IMR-90 (cell line): ENCODE measurements around the gene CHMP3. TPM values are rescaled to one million over a fixed set of nuclear protein-coding genes. Genes with fewer than 3 reads are reported as not detected.

ENCODE experiments used
- ATAC-seq: fragments of 200-7000 bp; cut with Tn5 transposase; 2 replicates; pipeline ENCODE4 v1.9.1; 2020; ENCODE audit warnings: low read depth, mild to moderate bottlenecking, moderate library complexity
- BruUV-seq: library from RNA; stranded (reverse); fragments of 400-500 nt; replicated peaks from 2 replicates; lab custom pipeline; 2021; lab: Mats Ljungman, UMichigan
- CTCF ChIA-PET: fragments of 300-600 bp; formaldehyde crosslinking; extraction: SDS; loops from one replicate; lab custom pipeline; 2021; ENCODE audit warnings: antibody characterized with exemption; lab: Yijun Ruan, JAX
- POLR2A ChIA-PET: fragments of 300-600 bp; sonication (Branson Sonifier 250); formaldehyde crosslinking; loops from one replicate; lab custom pipeline; 2022; ENCODE audit warnings: antibody characterized with exemption; ENCODE audit not compliant: unreplicated experiment; lab: Charles Lee
- DNase-seq: peaks from one replicate; pipeline ENCODE4 v3.0.0; 2013
- H2AFZ ChIP-seq: replicated peaks from 2 replicates; pipeline ENCODE3; 2013; ENCODE audit warnings: low read length, mild to moderate bottlenecking; ENCODE audit not compliant: poor library complexity
- H2AK5ac ChIP-seq: 2 replicates; pipeline ENCODE4 v1.6.1; 2013; ENCODE audit warnings: low read depth, low read length, inconsistent platforms
- H2AK9ac ChIP-seq: replicated peaks from 2 replicates; pipeline ENCODE3; 2013; ENCODE audit warnings: mild to moderate bottlenecking, low read depth, low read length, moderate library complexity; ENCODE audit not compliant: poor library complexity
- H2BK120ac ChIP-seq: 2 replicates; pipeline ENCODE4 v1.6.1; 2013; ENCODE audit warnings: low read depth, low read length, inconsistent platforms
- H2BK15ac ChIP-seq: 3 replicates; pipeline ENCODE4 v1.6.1; 2013; ENCODE audit warnings: low read depth, low read length, inconsistent platforms
- H2BK20ac ChIP-seq: 2 replicates; pipeline ENCODE4 v1.6.1; 2013; ENCODE audit warnings: low read depth, mild to moderate bottlenecking, inconsistent platforms, low read length, moderate library complexity
- H2BK5ac ChIP-seq: 2 replicates; pipeline ENCODE4 v1.6.1; 2013; ENCODE audit warnings: mild to moderate bottlenecking, low read depth, low read length, inconsistent platforms; ENCODE audit not compliant: poor library complexity, severe bottlenecking
- H3K14ac ChIP-seq: replicated peaks from 2 replicates; pipeline ENCODE4 v1.6.1; 2013; ENCODE audit warnings: low read depth, low read length, inconsistent platforms
- H3K18ac ChIP-seq: 2 replicates; pipeline ENCODE4 v1.6.1; 2013; ENCODE audit warnings: low read depth, low read length, control low read depth
- H3K23ac ChIP-seq: 2 replicates; pipeline ENCODE4 v1.6.1; 2013; ENCODE audit warnings: low read depth, low read length, inconsistent platforms
- H3K27ac ChIP-seq: 2 replicates; pipeline ENCODE4 v1.5.1; 2013; ENCODE audit warnings: mild to moderate bottlenecking, control low read depth, low read length; ENCODE audit not compliant: insufficient read depth
- H3K27me3 ChIP-seq: 2 replicates; pipeline ENCODE4 v1.6.1; 2013; ENCODE audit warnings: low read length; ENCODE audit not compliant: control insufficient read depth, insufficient read depth
- H3K36me3 ChIP-seq: 2 replicates; pipeline ENCODE4 v1.6.1; 2013; ENCODE audit warnings: low read length, mixed read lengths; ENCODE audit not compliant: control insufficient read depth, insufficient read depth
- H3K4ac ChIP-seq: 2 replicates; pipeline ENCODE4 v1.6.1; 2013; ENCODE audit warnings: low read depth, low read length, inconsistent platforms
- H3K4me1 ChIP-seq: 2 replicates; pipeline ENCODE4 v1.6.1; 2013; ENCODE audit warnings: low read length, mixed read lengths; ENCODE audit not compliant: control insufficient read depth, insufficient read depth
- H3K4me2 ChIP-seq: 2 replicates; pipeline ENCODE4 v1.6.1; 2013; ENCODE audit warnings: low read depth, mild to moderate bottlenecking, control low read depth, low read length, moderate library complexity
- H3K4me3 ChIP-seq: 2 replicates; pipeline ENCODE4 v1.5.1; 2013; ENCODE audit warnings: low read depth, mild to moderate bottlenecking, control low read depth, low read length, moderate library complexity; ENCODE audit not compliant: insufficient read depth
- H3K56ac ChIP-seq: 2 replicates; pipeline ENCODE4 v1.6.1; 2013; ENCODE audit warnings: low read length, inconsistent platforms; ENCODE audit not compliant: insufficient read depth; ENCODE audit errors: extremely low read depth
- H3K79me1 ChIP-seq, 2 experiments: 2 replicates each; pipeline ENCODE4 v1.6.1; 2013; ENCODE audit warnings: low read length in 2 of 2, inconsistent platforms in 1 of 2, low read depth in 1 of 2
- H3K9ac ChIP-seq: 2 replicates; pipeline ENCODE4 v1.6.1; 2013; ENCODE audit warnings: low read depth, low read length, control low read depth
- H3K9me1 ChIP-seq: 2 replicates; pipeline ENCODE4 v1.6.1; 2013; ENCODE audit warnings: low read length, inconsistent platforms; ENCODE audit not compliant: insufficient read depth
- H3K9me3 ChIP-seq: 2 replicates; pipeline ENCODE4 v1.6.1; 2013; ENCODE audit warnings: low read length; ENCODE audit not compliant: control insufficient read depth, insufficient read depth
- H4K20me1 ChIP-seq: 2 replicates; pipeline ENCODE4 v1.6.1; 2013; ENCODE audit warnings: low read length, inconsistent platforms; ENCODE audit not compliant: insufficient read depth
- H4K5ac ChIP-seq: 2 replicates; pipeline ENCODE4 v1.6.1; 2013; ENCODE audit warnings: mild to moderate bottlenecking, low read depth, low read length, control low read depth
- H4K8ac ChIP-seq, 2 experiments: 2 replicates each; pipeline ENCODE4 v1.6.1; 2013; ENCODE audit warnings: low read depth in 2 of 2, low read length in 2 of 2, control low read depth in 1 of 2, inconsistent platforms in 1 of 2
- H4K91ac ChIP-seq: 2 replicates; pipeline ENCODE4 v1.6.1; 2013; ENCODE audit warnings: low read depth, low read length, inconsistent platforms; ENCODE audit not compliant: insufficient read depth
- BHLHE40 ChIP-seq: fragments of 150-350 bp; IDR thresholded peaks from 2 replicates; pipeline ENCODE4 v1.6.1; 2016; ENCODE audit warnings: mild to moderate bottlenecking, low read depth, low read length
- MAZ ChIP-seq: IDR thresholded peaks from 2 replicates; pipeline ENCODE4 v1.6.1; 2012; ENCODE audit warnings: low read depth, mild to moderate bottlenecking, low read length, improper control_type of control experiment, moderate library complexity, borderline replicate concordance
- WGBS, 2 experiments: methylation state at CpG; one replicate each; pipeline versions ENCODE4 v1.1.5 to v1.1.7; 2013; ENCODE audit warnings: missing lambda C conversion rate in 2 of 2; ENCODE audit not compliant: insufficient read length in 1 of 2; ENCODE audit errors: extremely low coverage in 2 of 2; 5-methylcytosine and 5-hydroxymethylcytosine counted together
- dilution Hi-C: fragments of 300-500 bp; cut with HindIII; formaldehyde crosslinking; loops from one replicate; pipeline ENCODE4 v1.14.3; 2018; ENCODE audit warnings: low sequenced_read_pairs; ENCODE audit not compliant: unreplicated experiment
- in situ Hi-C: fragments of 300-500 bp; cut with MboI; formaldehyde crosslinking; loops from 3 replicates; pipeline ENCODE4 v1.14.3; 2019; ENCODE audit warnings: low sequenced_read_pairs, inconsistent platforms, mixed read lengths
- intact Hi-C: fragments of 100-400 bp; cut with micrococcal nuclease; formaldehyde crosslinking; loops from 2 replicates; pipeline ENCODE4 v1.10.0; 2022
- polyA plus RNA-seq, 3 experiments: library from polyadenylated mRNA; depleted of rRNA; stranded (reverse); fragments of >200 nt; gene quantifications; 2 replicates each; pipeline ENCODE4 v1.2.3, GENCODE V29; 2012; ENCODE audit warnings: low replicate concordance in 1 of 3
- total RNA-seq: library from RNA; depleted of rRNA; stranded (reverse); fragments of >200 nt; gene quantifications from 2 replicates; pipeline ENCODE4 v1.2.3, GENCODE V29; 2012
- TF ChIP-seq, protein P1 (sequence below): conservative IDR thresholded peaks from 2 replicates; pipeline ENCODE4 v1.5.1; 2012; ENCODE audit warnings: mild to moderate bottlenecking, low read depth, low read length, improper control_type of control experiment

CHMP3 gene
- total and polyA plus RNA-seq, 2 of the 4 experiments (the other 2 are of a cell fraction): 38.4 to 84.6 TPM

DNA sequence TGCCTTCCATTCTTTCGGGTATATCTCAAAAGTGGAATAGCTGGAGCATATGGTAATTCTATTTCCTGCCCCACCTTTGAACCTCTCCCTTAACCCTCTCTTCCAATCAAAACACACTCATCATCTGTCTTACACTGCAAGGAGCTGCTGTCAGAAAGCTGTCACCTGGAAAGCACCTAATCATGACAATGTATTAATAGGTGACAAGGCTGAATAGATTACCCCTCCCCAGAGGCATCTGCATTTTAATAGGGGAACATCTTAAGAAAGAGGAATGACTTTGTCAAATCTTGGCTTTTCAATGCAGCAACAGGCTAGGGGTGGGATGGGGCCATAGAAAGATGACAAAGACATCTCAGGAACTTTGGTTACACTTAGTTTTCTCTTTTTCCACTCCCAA lies 41.3 kb downstream of the CHMP3 start:
- ATAC-seq: no peak

More for the DNA sequence above, 41.3 kb downstream of the CHMP3 start:
- no peak overlapping the region for H3K18ac ChIP-seq
- in situ Hi-C loops (no loop called here), intact Hi-C loops (no loop called here), dilution Hi-C loops (no loop called here)
- H2AK5ac ChIP-seq: no peak overlapping the region
- peaks cover 2% of the 10 kb centered on the region; the same call in 1 of the 2 replicates for H3K36me3 ChIP-seq
- no peak overlapping the region for H3K4ac ChIP-seq
- no peaks in the 10 kb centered on the region; the same call in 1 of the 2 replicates for H3K4me1 ChIP-seq
- no peak overlapping the region for H2BK120ac ChIP-seq
- no peak overlapping the region for H3K14ac ChIP-seq
- no peak overlapping the region for H3K4me2 ChIP-seq
- POLR2A ChIA-PET: no interaction called here
- no peak overlapping the region for H2BK20ac ChIP-seq
- H3K27me3 ChIP-seq: no peaks in the 10 kb centered on the region
- no peak for DNase-seq
- CTCF ChIA-PET: no interaction called here
- H2BK5ac ChIP-seq: no peak overlapping the region
- no peak overlapping the region for H3K9ac ChIP-seq
- no CpG with 5 or more reads among the region's 1 CpG for WGBS, 2 experiments
- no peak overlapping the region for H2AFZ ChIP-seq
- H3K4me3 ChIP-seq: no peak overlapping the region
- H2AK9ac ChIP-seq: no peak overlapping the region
- BruUV-seq: no TSS peak
- no peak overlapping the region for H4K5ac ChIP-seq
- no peak overlapping the region for H3K23ac ChIP-seq
- H4K20me1 ChIP-seq: no peaks in the 10 kb centered on the region
- H3K9me3 ChIP-seq: peaks cover 6% of the 10 kb centered on the region; the same call in 1 of the 2 replicates
- H3K27ac ChIP-seq: no peak overlapping the region
- H3K79me1 ChIP-seq: no peaks in the 10 kb centered on the region; a peak in 1 of 4 replicates
- no peak overlapping the region for H4K91ac ChIP-seq
- H3K56ac ChIP-seq: no peak overlapping the region
- TF ChIP-seq MAZ: no peak
- TF ChIP-seq BHLHE40: no peak
- TF ChIP-seq, protein P1, sequence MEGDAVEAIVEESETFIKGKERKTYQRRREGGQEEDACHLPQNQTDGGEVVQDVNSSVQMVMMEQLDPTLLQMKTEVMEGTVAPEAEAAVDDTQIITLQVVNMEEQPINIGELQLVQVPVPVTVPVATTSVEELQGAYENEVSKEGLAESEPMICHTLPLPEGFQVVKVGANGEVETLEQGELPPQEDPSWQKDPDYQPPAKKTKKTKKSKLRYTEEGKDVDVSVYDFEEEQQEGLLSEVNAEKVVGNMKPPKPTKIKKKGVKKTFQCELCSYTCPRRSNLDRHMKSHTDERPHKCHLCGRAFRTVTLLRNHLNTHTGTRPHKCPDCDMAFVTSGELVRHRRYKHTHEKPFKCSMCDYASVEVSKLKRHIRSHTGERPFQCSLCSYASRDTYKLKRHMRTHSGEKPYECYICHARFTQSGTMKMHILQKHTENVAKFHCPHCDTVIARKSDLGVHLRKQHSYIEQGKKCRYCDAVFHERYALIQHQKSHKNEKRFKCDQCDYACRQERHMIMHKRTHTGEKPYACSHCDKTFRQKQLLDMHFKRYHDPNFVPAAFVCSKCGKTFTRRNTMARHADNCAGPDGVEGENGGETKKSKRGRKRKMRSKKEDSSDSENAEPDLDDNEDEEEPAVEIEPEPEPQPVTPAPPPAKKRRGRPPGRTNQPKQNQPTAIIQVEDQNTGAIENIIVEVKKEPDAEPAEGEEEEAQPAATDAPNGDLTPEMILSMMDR: no peak
- H2BK15ac ChIP-seq: no peak overlapping the region
- no peaks in the 10 kb centered on the region for H3K9me1 ChIP-seq
- H4K8ac ChIP-seq: no peak overlapping the region
